ENCODE data around the gene ZNF484. TPM values are rescaled to one million over a fixed set of nuclear protein-coding genes. Genes with fewer than 3 reads are reported as not detected.
"Not testable (repeated sequence)": the region's sequence is repeated elsewhere in the genome, so short reads cannot be mapped to it uniquely, and the experiment has no call there.

The ZNF484 gene
- total RNA-seq, 1 experiment from 2014 or later: 3.6 TPM

- H3K9me3 ChIP-seq; BruUV-seq (replicated peaks); H3K4me1 Mint-ChIP-seq (ENCODE audit: low read depth, unreplicated experiment); H3K36me3 Mint-ChIP-seq (ENCODE audit: insufficient read depth, unreplicated experiment); intact Hi-C loops (cut with micrococcal nuclease; ENCODE audit: unreplicated experiment); H3K27me3 Mint-ChIP-seq (ENCODE audit: insufficient read depth, unreplicated experiment); H3K27me3 ChIP-seq (replicated peaks; ENCODE audit: control insufficient read depth, insufficient read depth, low read length); H3K36me3 ChIP-seq (ENCODE audit: control insufficient read depth, insufficient read depth, low read length); DNase-seq; H3K27ac Mint-ChIP-seq (ENCODE audit: unreplicated experiment); POLR2A ChIA-PET; H3K9me3 Mint-ChIP-seq (ENCODE audit: unreplicated experiment); H3K4me1 ChIP-seq: not testable (repeated sequence)
- peak overlapping the region; percentile 72 for H3K4me3 Mint-ChIP-seq (ENCODE audit: unreplicated experiment)
- CTCF ChIA-PET: interaction anchor here (0.8 to 1.5 kb wide), 3 partner anchors 19 to 344 kb away, joined by 3 to 4 read pairs (median 4); no protein-coding TSS in a partner anchor
- H3K4me3 ChIP-seq (ENCODE audit: low read depth, low read length): peak overlapping the region; percentile 10; the same call in 1 of the 2 replicates
These were observed 68.1 kb downstream of the ZNF484 start for GRCh38 chr9:92809629-92810326.

GRCh38 chr9:92808726-92809451 is 68.9 kb downstream of the ZNF484 start:
- CTCF ChIA-PET: interaction anchor here (0.8 to 1.5 kb wide), 3 partner anchors 18 to 345 kb away, joined by 3 to 4 read pairs (median 4); no protein-coding TSS in a partner anchor
- H3K36me3 ChIP-seq (ENCODE audit: control insufficient read depth, insufficient read depth, low read length): no peaks in the 10 kb centered on the region
- Mint-ChIP-seq H3K4me3 (ENCODE audit: unreplicated experiment) (peak overlapping the region; percentile 72), H3K4me1 (ENCODE audit: low read depth, unreplicated experiment) (no peaks in the 10 kb centered on the region), H3K27ac (ENCODE audit: unreplicated experiment) (no peak overlapping the region), H3K36me3 (ENCODE audit: insufficient read depth, unreplicated experiment) (no peaks in the 10 kb centered on the region), H3K27me3 (ENCODE audit: insufficient read depth, unreplicated experiment) (peaks cover 7% of the 10 kb centered on the region), H3K9me3 (ENCODE audit: unreplicated experiment) (no peaks in the 10 kb centered on the region)
- H3K9me3 ChIP-seq: no peaks in the 10 kb centered on the region
- POLR2A ChIA-PET: no interaction called here
- H3K4me3 ChIP-seq (ENCODE audit: low read depth, low read length): peak overlapping the region; percentile 27
- BruUV-seq (replicated peaks): no TSS peak
- no peaks in the 10 kb centered on the region; the same call in 1 of the 2 replicates for H3K27me3 ChIP-seq (replicated peaks; ENCODE audit: control insufficient read depth, insufficient read depth, low read length)
- peak; percentile 71 to 78 for DNase-seq
- H3K4me1 ChIP-seq: no peaks in the 10 kb centered on the region
- TF ChIP-seq CTCF (IDR thresholded peaks at IDR 0.05; ENCODE audit: insufficient read depth in 1 of 2, low read depth in 1 of 2, low read length in 1 of 2, severe bottlenecking in 1 of 2, unreplicated experiment in 1 of 2): peak in 1 of 2 experiments; percentile 49
- intact Hi-C loops (cut with micrococcal nuclease; ENCODE audit: unreplicated experiment): no loop called here

- H3K4me3 ChIP-seq (ENCODE audit: low read depth, low read length): peak overlapping the region; percentile 19; the same call in 1 of the 2 replicates
- intact Hi-C loops (cut with micrococcal nuclease; ENCODE audit: unreplicated experiment): no loop called here
- H3K4me1 ChIP-seq: no peaks in the 10 kb centered on the region
- CTCF ChIA-PET: interaction anchor here (0.6 to 1.5 kb wide), 3 partner anchors 17 to 346 kb away, joined by 3 to 4 read pairs (median 4); no protein-coding TSS in a partner anchor
- Mint-ChIP-seq H3K36me3 (ENCODE audit: insufficient read depth, unreplicated experiment) (no peaks in the 10 kb centered on the region), H3K4me3 (ENCODE audit: unreplicated experiment) (peak overlapping the region; percentile 72), H3K27me3 (ENCODE audit: insufficient read depth, unreplicated experiment) (peaks cover 7% of the 10 kb centered on the region), H3K9me3 (ENCODE audit: unreplicated experiment) (no peaks in the 10 kb centered on the region), H3K27ac (ENCODE audit: unreplicated experiment) (no peak overlapping the region), H3K4me1 (ENCODE audit: low read depth, unreplicated experiment) (no peaks in the 10 kb centered on the region)
- peak in 1 of 2 experiments; percentile 9 for DNase-seq
- POLR2A ChIA-PET: no interaction called here
- no peaks in the 10 kb centered on the region for H3K9me3 ChIP-seq
- TF ChIP-seq CTCF (IDR thresholded peaks at IDR 0.05; ENCODE audit: insufficient read depth in 1 of 2, low read depth in 1 of 2, low read length in 1 of 2, severe bottlenecking in 1 of 2, unreplicated experiment in 1 of 2): no peak
- H3K36me3 ChIP-seq (ENCODE audit: control insufficient read depth, insufficient read depth, low read length): no peaks in the 10 kb centered on the region
- H3K27me3 ChIP-seq (replicated peaks; ENCODE audit: control insufficient read depth, insufficient read depth, low read length): no peaks in the 10 kb centered on the region; the same call in 1 of the 2 replicates
- BruUV-seq (replicated peaks): no TSS peak
These were observed 69.8 kb downstream of the ZNF484 start for GRCh38 chr9:92807757-92808725.
